ENCODE measurements around the gene RPS8. TPM values are rescaled to one million over a fixed set of nuclear protein-coding genes. Genes with fewer than 3 reads are reported as not detected.
A peak's percentile ranks its signal among the peaks of the same experiment; 100 is the strongest.

RPS8 gene
- total RNA-seq (2021; ENCODE audit: unreplicated experiment) (2,296 TPM), Bru-seq, nascent RNA (percentile 99 among the genes with signal in this experiment), BruChase-seq, experiment 1, labeled RNA remaining after a 6-hour chase (percentile 99 among the genes with signal in this experiment), BruChase-seq, experiment 2, labeled RNA remaining after a 2-hour chase (percentile 99 among the genes with signal in this experiment)
- polyA plus RNA-seq (2012), result 2,510 and 2,655 TPM in 2 replicates
- long read RNA-seq, transcript RPS8-205 (2 exons, 391 nt), result minor isoform, 24 of 1,774 reads
- long read RNA-seq, transcript RPS8-207 (5 exons, 1,115 nt), result minor isoform, 142 of 1,774 reads
- long read RNA-seq, transcript RPS8-202 (6 exons, 881 nt), result major isoform, 550 of 1,774 reads
- long read RNA-seq, partial matches to known transcripts, result 1,041 of 1,774 reads
- long read RNA-seq, other reads (novel, unspliced or antisense), result 9 of 1,774 reads

GRCh38 chr1:44775078-44775929 is at the start of gene RPS8:
TSS of gene RPS8 (plus strand) at chr1:44775540. CDS start at chr1:44775597, 57 bp downstream.
- RAD21 ChIA-PET (ENCODE audit: low non-redundant PET in 1 of 2, low total read pairs in 2 of 2, uncharacterized antibody in 2 of 2, unreplicated experiment in 2 of 2), result no interaction called here
- H2AFZ ChIP-seq (ENCODE audit: low read depth, low read length, poor library complexity, severe bottlenecking), result no peak within 1 kb of the TSS
- TSS peak; percentile 97 for BruUV-seq (replicated peaks)
- TF ChIP-seq FOSL1 (IDR thresholded peaks at IDR 0.05; ENCODE audit: low read depth) (no peak), ZNF274 (IDR thresholded peaks at IDR 0.05; ENCODE audit: low read depth, low read length) (no peak), CBX3 (IDR thresholded peaks at IDR 0.05; ENCODE audit: low read depth) (no peak), REST (IDR thresholded peaks at IDR 0.05; ENCODE audit: low read depth) (no peak), ELF1 (IDR thresholded peaks at IDR 0.05; ENCODE audit: borderline replicate concordance, low read depth) (no peak), CTCF (IDR thresholded peaks at IDR 0.05 in 2 of 3, conservative IDR thresholded peaks at IDR 0.05 in 1 of 3; ENCODE audit: borderline replicate concordance in 1 of 3, insufficient read depth in 1 of 3, low read depth in 2 of 3, low read length in 2 of 3) (no peak), CEBPB (IDR thresholded peaks at IDR 0.05; ENCODE audit: low read depth) (no peak), YY1 (IDR thresholded peaks at IDR 0.05; ENCODE audit: extremely low read depth, insufficient replicate concordance, low read depth, low read length) (peak; percentile 79), ATF3 (IDR thresholded peaks at IDR 0.05) (no peak), POLR2A (IDR thresholded peaks at IDR 0.05; ENCODE audit: borderline replicate concordance, extremely low read depth, insufficient read depth, insufficient read length) (peak; percentile 97), JUND (IDR thresholded peaks at IDR 0.05) (no peak), ZFX (IDR thresholded peaks at IDR 0.05) (peak; percentile 91; the same call in 1 of the 2 replicates), SRF (IDR thresholded peaks at IDR 0.05; ENCODE audit: low read depth) (peak; percentile 96), RAD21 (IDR thresholded peaks at IDR 0.05; ENCODE audit: low read depth) (no peak), EZH2phosphoT487 (IDR thresholded peaks at IDR 0.05; ENCODE audit: borderline replicate concordance) (no peak), ZBTB33 (IDR thresholded peaks at IDR 0.05; ENCODE audit: extremely low read depth, insufficient replicate concordance, low read length) (no peak)

More at GRCh38 chr1:44775078-44775929, at the start of gene RPS8:
- CTCF ChIA-PET, result interaction anchor here (1.1 to 1.6 kb wide), 3 partner anchors 13 to 54 kb away, joined by 3 read pairs; partner anchors contain the start of genes BEST4 and RNU5D-1
- Histone ChIP-seq H3K4me1 (ENCODE audit: control insufficient read depth in 1 of 2, insufficient read depth in 2 of 2, low read length in 2 of 2) (peaks cover 10 to 24% of the 10 kb centered on the region in 2 experiments), H3K9me3 (ENCODE audit: control insufficient read depth in 1 of 2, insufficient read depth in 1 of 2, low read depth in 1 of 2, low read length in 2 of 2) (no peaks in the 10 kb centered on the region), H3K27ac (ENCODE audit: low read depth, low read length) (peak within 1 kb of the TSS; percentile 86), H3K9me2 (ENCODE audit: insufficient read depth) (no peaks in the 10 kb centered on the region), H3K79me2 (ENCODE audit: insufficient read depth, low read length) (peaks cover 43% of the 10 kb centered on the region), H3K27me3 (ENCODE audit: insufficient read depth, low read length) (no peaks in the 10 kb centered on the region), H3K9ac (ENCODE audit: low read length) (peak within 1 kb of the TSS; percentile 100), H4K20me1 (ENCODE audit: insufficient read depth) (peaks cover 18% of the 10 kb centered on the region; the same call in 1 of the 2 replicates), H3K4me3 (replicated peaks in 1 of 2; ENCODE audit: low read depth in 1 of 2, low read length in 2 of 2) (peak within 1 kb of the TSS; percentile 92 to 99), H3K36me3 (ENCODE audit: control insufficient read depth in 1 of 2, insufficient read depth in 2 of 2, low read length in 2 of 2) (peaks cover 26 to 41% of the 10 kb centered on the region in 2 experiments), H3K4me2 (ENCODE audit: low read length) (peak within 1 kb of the TSS; percentile 99)
- POLR2A ChIA-PET, result interaction anchor here (0.7 to 3.5 kb wide), 15 partner anchors 8 to 725 kb away, joined by 3 to 39 read pairs (median 9); partner anchors contain the start of genes CCDC163, DYNLT4, MMACHC and MUTYH
- intact Hi-C loops (cut with micrococcal nuclease), result loop anchor here (1.0 kb wide), 1 partner anchor 44 kb away; the partner anchor contains the start of gene RNU5D-1
- ATAC-seq (peak; percentile 76), DNase-seq (ENCODE audit: low read depth, low spot score) (peak; percentile 85)

Data from HCT116 (cell line).